Esophagus squamous epithelium (tissue), 5 donors: Measurements from ENCODE around the gene PDP2. TPM values are rescaled to one million over a fixed set of nuclear protein-coding genes. Genes with fewer than 3 reads are reported as not detected.

ENCODE experiments used
- DNase-seq: peaks from one replicate; lab custom pipeline; 2025; lab: John Stamatoyannopoulos, UW
- H3K27ac ChIP-seq, 4 donors: fragments of 200-600 bp; sonication (generic); one replicate each; pipeline ENCODE4 v1.5.1; 2016 to 2019; ENCODE audit warnings: mild to moderate bottlenecking in 1 of 4
- H3K27me3 ChIP-seq, 4 donors: fragments of 200-600 bp; sonication (generic); 1 replicate in 3 of 4; 2 replicates in 1 of 4; pipeline versions ENCODE4 v1.5.1 to v1.6.0; 2017 to 2021; ENCODE audit warnings: antibody characterized with exemption in 1 of 4
- H3K36me3 ChIP-seq, 3 donors: fragments of 200-600 bp; sonication (generic); one replicate each; pipeline ENCODE4 v1.5.1; 2016 to 2019
- H3K4me1 ChIP-seq, 3 donors: fragments of 200-600 bp; sonication (generic); one replicate each; pipeline ENCODE4 v1.5.1; 2017 to 2019
- H3K4me3 ChIP-seq, 4 donors: fragments of 200-600 bp; sonication (generic); 1 replicate in 3 of 4; 2 replicates in 1 of 4; pipeline ENCODE4 v1.5.1; 2016 to 2019; ENCODE audit warnings: mild to moderate bottlenecking in 2 of 4, moderate library complexity in 1 of 4
- H3K9me3 ChIP-seq, 3 donors: fragments of 200-600 bp; sonication (generic); one replicate each; pipeline ENCODE4 v1.5.1; 2016 to 2019
- POLR2A ChIP-seq, 4 donors: fragments of 450-650 bp; IDR thresholded peaks; one replicate each; pipeline ENCODE4 v1.6.1; 2017; ENCODE audit warnings: antibody characterized with exemption in 4 of 4, mild to moderate bottlenecking in 4 of 4, moderate library complexity in 3 of 4
- WGBS, 2 donors: methylation state at CpG; one replicate each; pipeline ENCODE4 v1.1.5; 2018; 5-methylcytosine and 5-hydroxymethylcytosine counted together
- intact Hi-C: fragments of 100-400 bp; cut with DNase I; formaldehyde crosslinking; loops from one replicate; pipeline ENCODE4 v1.15.0; 2022
- total RNA-seq, 4 donors: library from RNA; depleted of rRNA; stranded (reverse); fragments of >200 nt; gene quantifications; one replicate each; pipeline ENCODE4 v1.1.0, GENCODE V29; 2016
- TF ChIP-seq, protein P1 (sequence below), 6 experiments: fragments of 450-650 bp in 4 of 6; fragments of 200-600 bp in 2 of 6; sonication (generic) in 2 of 6; IDR thresholded peaks; one replicate each; pipeline ENCODE4 v1.5.1; 2016 to 2019; ENCODE audit warnings: antibody characterized with exemption in 6 of 6, mild to moderate bottlenecking in 4 of 6, moderate library complexity in 4 of 6
- donor health status: DM: yes; HTN: yes; CAD: no.

The PDP2 gene
- total RNA-seq, 4 donors from 2014 or later = 4.1 to 12.9 (median 9.4) TPM

DNA sequence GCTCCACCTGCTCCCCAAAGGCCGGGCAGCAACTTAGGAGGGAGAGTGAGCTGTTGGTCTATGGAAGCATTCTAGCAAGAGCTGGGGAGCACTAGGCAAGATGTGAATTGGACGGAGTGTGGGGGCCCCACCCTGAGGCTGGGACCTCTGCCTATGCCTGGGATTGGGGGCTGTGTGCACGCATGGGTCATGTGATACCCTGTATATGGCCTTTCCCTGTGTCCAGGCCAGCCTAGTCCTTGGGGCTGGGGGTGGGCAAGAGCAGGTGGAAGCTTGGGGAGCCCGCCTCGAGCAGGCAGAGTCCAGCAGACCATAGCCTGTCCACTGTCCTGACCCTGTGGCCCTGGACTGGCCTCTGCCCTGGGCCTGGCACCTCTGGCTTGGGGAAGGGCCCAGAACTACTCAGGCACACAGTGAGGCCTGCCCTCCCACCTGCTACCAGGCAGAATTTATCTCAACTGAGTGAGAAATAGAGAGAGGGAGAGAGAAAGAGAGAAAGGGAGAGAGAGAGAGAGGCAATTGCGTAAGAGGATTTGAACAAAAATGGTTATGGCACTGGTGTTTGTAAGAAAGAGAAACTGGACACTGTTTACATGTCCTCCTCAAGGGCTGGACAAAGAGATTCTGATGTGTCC lies 19.1 kb downstream of the PDP2 start:
- Histone ChIP-seq H3K36me3 (no peaks in the 10 kb centered on the region), H3K27ac (peak overlapping the region; percentile 80 to 93 (median 90)), H3K9me3 (no peaks in the 10 kb centered on the region), H3K4me1 (peaks cover 56 to 95% (median 78%) of the 10 kb centered on the region in 3 donors), H3K27me3 (no peaks in the 10 kb centered on the region), H3K4me3 (no peak overlapping the region)
- TF ChIP-seq, protein P1, sequence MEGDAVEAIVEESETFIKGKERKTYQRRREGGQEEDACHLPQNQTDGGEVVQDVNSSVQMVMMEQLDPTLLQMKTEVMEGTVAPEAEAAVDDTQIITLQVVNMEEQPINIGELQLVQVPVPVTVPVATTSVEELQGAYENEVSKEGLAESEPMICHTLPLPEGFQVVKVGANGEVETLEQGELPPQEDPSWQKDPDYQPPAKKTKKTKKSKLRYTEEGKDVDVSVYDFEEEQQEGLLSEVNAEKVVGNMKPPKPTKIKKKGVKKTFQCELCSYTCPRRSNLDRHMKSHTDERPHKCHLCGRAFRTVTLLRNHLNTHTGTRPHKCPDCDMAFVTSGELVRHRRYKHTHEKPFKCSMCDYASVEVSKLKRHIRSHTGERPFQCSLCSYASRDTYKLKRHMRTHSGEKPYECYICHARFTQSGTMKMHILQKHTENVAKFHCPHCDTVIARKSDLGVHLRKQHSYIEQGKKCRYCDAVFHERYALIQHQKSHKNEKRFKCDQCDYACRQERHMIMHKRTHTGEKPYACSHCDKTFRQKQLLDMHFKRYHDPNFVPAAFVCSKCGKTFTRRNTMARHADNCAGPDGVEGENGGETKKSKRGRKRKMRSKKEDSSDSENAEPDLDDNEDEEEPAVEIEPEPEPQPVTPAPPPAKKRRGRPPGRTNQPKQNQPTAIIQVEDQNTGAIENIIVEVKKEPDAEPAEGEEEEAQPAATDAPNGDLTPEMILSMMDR (IDR thresholded peaks at IDR 0.05) = no peak
- no peak for TF ChIP-seq POLR2A (IDR thresholded peaks at IDR 0.05)
- intact Hi-C loops = loop anchor here (5.0 kb wide), 1 partner anchor 33 kb away; the partner anchor contains the start of gene CIAO2B
- no peak for DNase-seq
- WGBS, 2 donors = 76 to 84% methylated on average over 3 to 6 of the region's 6 CpGs

DNA sequence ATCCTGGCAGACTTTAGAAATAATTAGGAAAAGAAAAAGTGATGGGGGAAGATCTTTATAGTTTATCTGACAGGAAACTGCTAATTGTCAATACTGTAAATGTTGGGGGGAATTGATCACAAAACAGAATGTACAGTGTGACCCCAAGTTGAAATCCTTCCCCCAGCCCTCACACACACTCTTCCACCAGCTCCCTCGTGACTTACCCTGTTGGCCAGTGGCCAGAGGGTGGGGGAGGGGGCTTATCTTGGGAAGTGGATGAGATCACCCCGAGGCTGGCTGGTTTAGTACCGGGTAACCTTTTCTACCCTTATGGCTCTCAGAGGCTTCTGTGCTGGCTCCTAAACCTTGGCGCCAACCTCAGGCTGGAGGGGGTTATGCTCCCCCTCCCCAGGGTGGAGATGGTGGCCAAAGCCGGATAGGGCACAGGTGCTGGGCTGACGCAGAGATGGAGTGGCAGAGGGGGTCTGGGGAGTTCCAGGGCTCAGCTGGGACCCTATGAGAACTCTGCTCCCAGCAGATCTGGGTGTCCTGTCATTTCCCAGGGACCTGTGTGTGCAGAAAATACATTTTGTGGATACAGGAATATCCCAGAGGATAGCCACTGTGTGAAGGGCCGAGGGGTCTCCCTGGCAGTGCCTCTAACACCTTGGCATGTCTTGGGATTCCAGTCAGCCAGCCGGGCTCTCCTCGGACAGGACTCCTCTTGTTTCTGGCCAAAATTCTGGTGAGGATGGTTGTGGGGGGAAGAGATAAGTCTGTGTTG lies 19.8 kb downstream of the PDP2 start:
- Histone ChIP-seq H3K9me3 (no peaks in the 10 kb centered on the region), H3K27ac (peak overlapping the region; percentile 80 to 93 (median 90)), H3K27me3 (no peaks in the 10 kb centered on the region), H3K4me3 (peak overlapping the region in 1 of 4 donors; percentile 5), H3K4me1 (peaks cover 61 to 100% (median 85%) of the 10 kb centered on the region in 3 donors), H3K36me3 (no peaks in the 10 kb centered on the region)
- no peak for DNase-seq
- intact Hi-C loops = loop anchor here (5.0 kb wide), 1 partner anchor 32 kb away; the partner anchor contains the start of gene CIAO2B
- WGBS, 2 donors = 10 to 23% methylated on average over 4 to 7 of the region's 9 CpGs
- TF ChIP-seq, protein P1 (IDR thresholded peaks at IDR 0.05) = no peak
- no peak for TF ChIP-seq POLR2A (IDR thresholded peaks at IDR 0.05)

DNA sequence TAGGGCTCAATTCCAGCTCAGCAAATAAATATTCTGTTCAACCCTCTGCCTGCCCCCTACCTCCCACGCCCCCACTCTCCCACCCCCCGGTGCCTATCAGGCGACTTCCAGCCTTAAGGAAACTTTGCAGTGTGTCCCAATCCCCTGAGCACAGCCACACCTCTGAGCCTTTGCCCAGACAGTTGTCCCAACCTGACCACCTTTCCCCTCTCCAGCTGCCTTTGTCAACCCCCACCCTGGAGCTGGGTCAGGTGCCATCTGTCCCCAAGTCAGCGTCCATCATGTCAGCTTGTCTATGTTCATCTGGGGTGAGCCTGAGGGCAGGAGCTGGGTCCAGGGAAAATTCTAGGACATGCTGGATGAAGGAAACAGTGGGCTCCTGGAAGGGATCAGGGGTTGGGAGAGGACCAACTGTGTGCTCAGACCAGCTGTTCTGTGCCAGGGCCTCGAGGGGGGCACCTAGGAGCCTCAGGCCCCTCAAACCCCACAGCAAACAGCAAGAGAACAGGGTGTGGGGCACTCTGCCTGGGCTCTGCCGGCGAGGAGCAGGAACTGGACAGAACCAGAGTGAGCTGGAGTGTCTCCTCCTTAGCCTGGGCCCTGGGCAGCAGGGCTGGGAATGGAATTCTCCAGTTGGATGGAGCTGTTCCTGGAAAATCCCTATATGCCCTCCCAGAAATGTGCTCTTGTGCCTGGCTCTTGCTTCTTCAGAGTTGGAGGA lies 20.6 kb downstream of the PDP2 start:
- Histone ChIP-seq H3K4me3 (no peak overlapping the region), H3K27ac (peak overlapping the region; percentile 80 to 93 (median 90)), H3K9me3 (no peaks in the 10 kb centered on the region), H3K27me3 (no peaks in the 10 kb centered on the region), H3K4me1 (peaks cover 57 to 100% (median 86%) of the 10 kb centered on the region in 3 donors), H3K36me3 (no peaks in the 10 kb centered on the region)
- WGBS, 2 donors = 34 to 38% methylated on average over 3 to 5 of the region's 7 CpGs
- intact Hi-C loops = no loop called here
- no peak for DNase-seq
- TF ChIP-seq, protein P1 (IDR thresholded peaks at IDR 0.05) = no peak
- no peak for TF ChIP-seq POLR2A (IDR thresholded peaks at IDR 0.05)

DNA sequence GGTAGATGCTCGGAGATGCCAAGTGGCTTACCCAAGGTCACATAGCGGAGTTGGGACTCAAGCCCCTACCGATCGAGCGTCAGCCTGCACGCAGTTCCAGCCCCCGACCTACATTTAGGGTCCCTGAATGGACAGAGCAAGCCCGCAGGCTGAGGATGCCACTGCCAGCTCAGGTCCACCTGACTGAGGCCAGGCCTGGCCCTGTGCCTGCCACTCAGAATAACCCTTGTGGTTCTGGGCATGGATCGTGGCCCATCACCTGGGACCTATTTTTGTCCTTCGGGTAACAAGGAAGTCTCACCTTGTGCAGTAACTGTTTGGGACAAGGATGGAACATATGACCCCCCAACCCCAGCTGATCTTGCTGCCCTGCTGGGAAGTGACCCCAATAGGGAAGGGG lies 21.3 kb downstream of the PDP2 start:
- no peak for TF ChIP-seq POLR2A (IDR thresholded peaks at IDR 0.05)
- TF ChIP-seq, protein P1 (IDR thresholded peaks at IDR 0.05) = no peak
- no peaks in the 10 kb centered on the region for H3K27me3 ChIP-seq
- DNase-seq = no peak
- H3K36me3 ChIP-seq = no peaks in the 10 kb centered on the region
- H3K27ac ChIP-seq = peak overlapping the region; percentile 80 to 93 (median 90)
- H3K4me1 ChIP-seq = peaks cover 52 to 100% (median 83%) of the 10 kb centered on the region in 3 donors
- intact Hi-C loops = no loop called here
- no peak overlapping the region for H3K4me3 ChIP-seq
- H3K9me3 ChIP-seq = no peaks in the 10 kb centered on the region
- 87 to 98% methylated on average over 6 to 8 of the region's 10 CpGs for WGBS, 2 donors
